ENCODE results near the gene MYH4. TPM values are rescaled to one million over a fixed set of nuclear protein-coding genes. Genes with fewer than 3 reads are reported as not detected.

Gene MYH4
- total RNA-seq, 1 experiment from 2014 or later: not detected

DNA sequence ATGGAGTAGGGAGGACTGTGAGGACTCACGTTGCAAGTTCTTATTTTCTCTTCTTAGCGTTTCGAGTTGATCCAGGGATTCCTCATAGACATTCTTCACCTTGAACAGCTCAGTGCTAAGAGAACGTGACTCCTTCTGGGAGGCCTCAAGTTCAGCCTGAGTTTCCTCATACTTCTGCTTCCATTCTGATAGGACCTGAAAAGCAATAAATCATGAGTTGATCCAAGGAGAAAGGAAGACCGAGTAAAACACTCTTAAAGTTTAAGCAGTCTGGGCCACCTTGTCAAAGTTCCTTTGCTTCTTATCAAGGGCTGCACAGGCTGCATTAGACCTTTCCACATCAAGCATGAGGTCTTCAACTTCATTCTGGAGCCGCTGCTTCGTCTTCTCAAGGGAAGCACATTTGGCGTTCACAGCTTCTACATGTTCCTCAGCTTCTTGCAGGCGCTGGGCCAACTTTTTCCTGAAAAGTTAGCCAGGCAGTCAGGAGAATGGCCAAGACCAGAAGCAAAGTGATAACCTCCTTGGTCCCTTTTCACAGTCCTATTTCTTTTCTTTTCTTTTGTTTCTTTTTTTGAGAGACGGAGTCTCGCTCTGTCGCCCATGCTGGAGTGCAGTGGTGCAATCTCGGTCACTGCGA lies 72.7 kb downstream of the MYH4 start:
- no peak for TF ChIP-seq POLR2AphosphoS5 (IDR thresholded peaks at IDR 0.05; ENCODE audit: low read depth, low read length)
- TF ChIP-seq YY1 (IDR thresholded peaks at IDR 0.05; ENCODE audit: extremely low read depth, insufficient replicate concordance, low read depth, low read length): no peak
- TF ChIP-seq, protein P1, sequence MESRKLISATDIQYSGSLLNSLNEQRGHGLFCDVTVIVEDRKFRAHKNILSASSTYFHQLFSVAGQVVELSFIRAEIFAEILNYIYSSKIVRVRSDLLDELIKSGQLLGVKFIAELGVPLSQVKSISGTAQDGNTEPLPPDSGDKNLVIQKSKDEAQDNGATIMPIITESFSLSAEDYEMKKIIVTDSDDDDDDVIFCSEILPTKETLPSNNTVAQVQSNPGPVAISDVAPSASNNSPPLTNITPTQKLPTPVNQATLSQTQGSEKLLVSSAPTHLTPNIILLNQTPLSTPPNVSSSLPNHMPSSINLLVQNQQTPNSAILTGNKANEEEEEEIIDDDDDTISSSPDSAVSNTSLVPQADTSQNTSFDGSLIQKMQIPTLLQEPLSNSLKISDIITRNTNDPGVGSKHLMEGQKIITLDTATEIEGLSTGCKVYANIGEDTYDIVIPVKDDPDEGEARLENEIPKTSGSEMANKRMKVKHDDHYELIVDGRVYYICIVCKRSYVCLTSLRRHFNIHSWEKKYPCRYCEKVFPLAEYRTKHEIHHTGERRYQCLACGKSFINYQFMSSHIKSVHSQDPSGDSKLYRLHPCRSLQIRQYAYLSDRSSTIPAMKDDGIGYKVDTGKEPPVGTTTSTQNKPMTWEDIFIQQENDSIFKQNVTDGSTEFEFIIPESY (IDR thresholded peaks at IDR 0.05; ENCODE audit: extremely low read depth, insufficient replicate concordance, low read length): no peak
- TF ChIP-seq ZNF274 (IDR thresholded peaks at IDR 0.05; ENCODE audit: low read depth, low read length): no peak
- no peak for TF ChIP-seq TCF7L2 (IDR thresholded peaks at IDR 0.05; ENCODE audit: borderline replicate concordance, extremely low read depth, insufficient read depth, insufficient read length)
- no peak for TF ChIP-seq EZH2phosphoT487 (IDR thresholded peaks at IDR 0.05; ENCODE audit: borderline replicate concordance)
- TF ChIP-seq FOSL1 (IDR thresholded peaks at IDR 0.05; ENCODE audit: low read depth): no peak
- TF ChIP-seq CEBPB (IDR thresholded peaks at IDR 0.05; ENCODE audit: low read depth): no peak
- TF ChIP-seq, protein P2, sequence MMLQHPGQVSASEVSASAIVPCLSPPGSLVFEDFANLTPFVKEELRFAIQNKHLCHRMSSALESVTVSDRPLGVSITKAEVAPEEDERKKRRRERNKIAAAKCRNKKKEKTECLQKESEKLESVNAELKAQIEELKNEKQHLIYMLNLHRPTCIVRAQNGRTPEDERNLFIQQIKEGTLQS (IDR thresholded peaks at IDR 0.05): no peak
- no peak for TF ChIP-seq ELF1 (IDR thresholded peaks at IDR 0.05; ENCODE audit: borderline replicate concordance, low read depth)
- TF ChIP-seq SIN3A (IDR thresholded peaks at IDR 0.05; ENCODE audit: low read depth): no peak
- TF ChIP-seq, protein P3, sequence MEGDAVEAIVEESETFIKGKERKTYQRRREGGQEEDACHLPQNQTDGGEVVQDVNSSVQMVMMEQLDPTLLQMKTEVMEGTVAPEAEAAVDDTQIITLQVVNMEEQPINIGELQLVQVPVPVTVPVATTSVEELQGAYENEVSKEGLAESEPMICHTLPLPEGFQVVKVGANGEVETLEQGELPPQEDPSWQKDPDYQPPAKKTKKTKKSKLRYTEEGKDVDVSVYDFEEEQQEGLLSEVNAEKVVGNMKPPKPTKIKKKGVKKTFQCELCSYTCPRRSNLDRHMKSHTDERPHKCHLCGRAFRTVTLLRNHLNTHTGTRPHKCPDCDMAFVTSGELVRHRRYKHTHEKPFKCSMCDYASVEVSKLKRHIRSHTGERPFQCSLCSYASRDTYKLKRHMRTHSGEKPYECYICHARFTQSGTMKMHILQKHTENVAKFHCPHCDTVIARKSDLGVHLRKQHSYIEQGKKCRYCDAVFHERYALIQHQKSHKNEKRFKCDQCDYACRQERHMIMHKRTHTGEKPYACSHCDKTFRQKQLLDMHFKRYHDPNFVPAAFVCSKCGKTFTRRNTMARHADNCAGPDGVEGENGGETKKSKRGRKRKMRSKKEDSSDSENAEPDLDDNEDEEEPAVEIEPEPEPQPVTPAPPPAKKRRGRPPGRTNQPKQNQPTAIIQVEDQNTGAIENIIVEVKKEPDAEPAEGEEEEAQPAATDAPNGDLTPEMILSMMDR (IDR thresholded peaks at IDR 0.05 in 2 of 3, conservative IDR thresholded peaks at IDR 0.05 in 1 of 3; ENCODE audit: borderline replicate concordance in 1 of 3, insufficient read depth in 1 of 3, low read depth in 2 of 3, low read length in 2 of 3): no peak
- no peak for TF ChIP-seq CBX3 (IDR thresholded peaks at IDR 0.05; ENCODE audit: low read depth)
- TF ChIP-seq SP1 (IDR thresholded peaks at IDR 0.05; ENCODE audit: low read depth): no peak
- TF ChIP-seq, protein P4, sequence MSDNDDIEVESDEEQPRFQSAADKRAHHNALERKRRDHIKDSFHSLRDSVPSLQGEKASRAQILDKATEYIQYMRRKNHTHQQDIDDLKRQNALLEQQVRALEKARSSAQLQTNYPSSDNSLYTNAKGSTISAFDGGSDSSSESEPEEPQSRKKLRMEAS (IDR thresholded peaks at IDR 0.05): no peak
- no peak for TF ChIP-seq JUND (IDR thresholded peaks at IDR 0.05)
- TF ChIP-seq ZFX (IDR thresholded peaks at IDR 0.05): no peak
- Histone ChIP-seq H3K4me2 (ENCODE audit: low read length) (no peak overlapping the region), H3K27ac (ENCODE audit: low read depth, low read length) (no peak overlapping the region), H3K4me1 (ENCODE audit: control insufficient read depth in 1 of 2, insufficient read depth in 2 of 2, low read length in 2 of 2) (no peaks in the 10 kb centered on the region), H3K4me3 (replicated peaks in 1 of 2; ENCODE audit: low read depth in 1 of 2, low read length in 2 of 2) (no peak overlapping the region), H3K9me3 (ENCODE audit: control insufficient read depth in 1 of 2, insufficient read depth in 1 of 2, low read depth in 1 of 2, low read length in 2 of 2) (no peaks in the 10 kb centered on the region), H3K27me3 (ENCODE audit: insufficient read depth, low read length) (peaks cover 4% of the 10 kb centered on the region), H3K9me2 (ENCODE audit: insufficient read depth) (no peaks in the 10 kb centered on the region), H3K36me3 (ENCODE audit: control insufficient read depth in 1 of 2, insufficient read depth in 2 of 2, low read length in 2 of 2) (no peaks in the 10 kb centered on the region), H4K20me1 (ENCODE audit: insufficient read depth) (no peaks in the 10 kb centered on the region; the same call in 1 of the 2 replicates), H2AFZ (ENCODE audit: low read depth, low read length, poor library complexity, severe bottlenecking) (no peak overlapping the region), H3K79me2 (ENCODE audit: insufficient read depth, low read length) (no peaks in the 10 kb centered on the region), H3K9ac (ENCODE audit: low read length) (no peak overlapping the region)
- ChIA-PET POLR2A (no interaction called here), CTCF (no interaction called here), RAD21 (ENCODE audit: low non-redundant PET in 1 of 2, low total read pairs in 2 of 2, uncharacterized antibody in 2 of 2, unreplicated experiment in 2 of 2) (no interaction called here)
- ATAC-seq: no peak
- BruUV-seq (replicated peaks): no TSS peak
- intact Hi-C loops (cut with micrococcal nuclease): no loop called here
- DNase-seq (ENCODE audit: low read depth, low spot score): no peak
